Loucy (cell line): Measurements from ENCODE around the gene DEFB121.

Experiments
- H2AFZ ChIP-seq: fragments of 200-600 bp; sonication (generic); 2 replicates; pipeline ENCODE4 v1.6.0; 2016; ENCODE audit warnings: antibody characterized with exemption, mild to moderate bottlenecking, low read length, moderate library complexity
- H3F3A ChIP-seq: fragments of 200-600 bp; 2 replicates; pipeline ENCODE4 v1.6.0; 2016; ENCODE audit warnings: antibody characterized with exemption, low read depth, mild to moderate bottlenecking
- H3K27me3 ChIP-seq: fragments of 200-600 bp; sonication (generic); 2 replicates; pipeline ENCODE4 v1.6.1; 2014; ENCODE audit warnings: low read length, mild to moderate bottlenecking; ENCODE audit not compliant: insufficient read depth, poor library complexity, severe bottlenecking
- H3K36me3 ChIP-seq: fragments of 200-600 bp; sonication (generic); 2 replicates; pipeline ENCODE4 v1.6.1; 2016; ENCODE audit warnings: low read length; ENCODE audit not compliant: insufficient read depth
- H3K4me1 ChIP-seq: fragments of 200-600 bp; sonication (generic); 2 replicates; pipeline ENCODE4 v1.5.1; 2014; ENCODE audit warnings: low read length, mild to moderate bottlenecking; ENCODE audit not compliant: insufficient read depth, poor library complexity, severe bottlenecking
- H3K4me2 ChIP-seq: fragments of 200-600 bp; sonication (generic); 2 replicates; pipeline ENCODE4 v1.6.0; 2014; ENCODE audit warnings: antibody characterized with exemption, low read length, low read depth, mild to moderate bottlenecking; ENCODE audit not compliant: poor library complexity, severe bottlenecking
- H3K4me3 ChIP-seq: fragments of 200-600 bp; sonication (generic); 2 replicates; pipeline ENCODE4 v1.5.1; 2014; ENCODE audit warnings: low read length, mild to moderate bottlenecking, mixed read lengths; ENCODE audit not compliant: poor library complexity, severe bottlenecking
- H3K79me2 ChIP-seq: fragments of 200-600 bp; sonication (generic); 2 replicates; pipeline ENCODE4 v1.6.1; 2014; ENCODE audit warnings: low read length; ENCODE audit not compliant: insufficient read depth
- H3K9ac ChIP-seq: fragments of 200-600 bp; sonication (generic); 2 replicates; pipeline ENCODE4 v1.6.0; 2014; ENCODE audit warnings: mild to moderate bottlenecking, low read depth, low read length, moderate library complexity; ENCODE audit not compliant: poor library complexity, severe bottlenecking
- H3K9me2 ChIP-seq: fragments of 200-600 bp; sonication (generic); replicated peaks from 2 replicates; pipeline ENCODE4 v1.6.1; 2016; ENCODE audit warnings: low read depth, low read length, mixed read lengths
- H3K9me3 ChIP-seq: fragments of 200-600 bp; sonication (generic); 2 replicates; pipeline ENCODE4 v1.6.1; 2014; ENCODE audit warnings: mild to moderate bottlenecking, antibody characterized with exemption, low read length, low read depth; ENCODE audit not compliant: insufficient read depth
- H4K20me1 ChIP-seq: fragments of 200-600 bp; sonication (generic); 2 replicates; pipeline ENCODE4 v1.6.0; 2014; ENCODE audit warnings: antibody characterized with exemption, low read length, mild to moderate bottlenecking; ENCODE audit not compliant: insufficient read depth, poor library complexity, severe bottlenecking
- EZH2phosphoT487 ChIP-seq: fragments of 200-600 bp; IDR thresholded peaks from 2 replicates; pipeline ENCODE4 v1.6.1; 2018; ENCODE audit warnings: antibody characterized with exemption, mild to moderate bottlenecking, moderate library complexity, borderline replicate concordance
- TF ChIP-seq, protein P1 (sequence below): fragments of 200-600 bp; sonication (generic); conservative IDR thresholded peaks from 2 replicates; pipeline ENCODE4 v1.5.1; 2014; ENCODE audit warnings: mild to moderate bottlenecking, antibody characterized with exemption, low read length

DEFB121 gene

DNA sequence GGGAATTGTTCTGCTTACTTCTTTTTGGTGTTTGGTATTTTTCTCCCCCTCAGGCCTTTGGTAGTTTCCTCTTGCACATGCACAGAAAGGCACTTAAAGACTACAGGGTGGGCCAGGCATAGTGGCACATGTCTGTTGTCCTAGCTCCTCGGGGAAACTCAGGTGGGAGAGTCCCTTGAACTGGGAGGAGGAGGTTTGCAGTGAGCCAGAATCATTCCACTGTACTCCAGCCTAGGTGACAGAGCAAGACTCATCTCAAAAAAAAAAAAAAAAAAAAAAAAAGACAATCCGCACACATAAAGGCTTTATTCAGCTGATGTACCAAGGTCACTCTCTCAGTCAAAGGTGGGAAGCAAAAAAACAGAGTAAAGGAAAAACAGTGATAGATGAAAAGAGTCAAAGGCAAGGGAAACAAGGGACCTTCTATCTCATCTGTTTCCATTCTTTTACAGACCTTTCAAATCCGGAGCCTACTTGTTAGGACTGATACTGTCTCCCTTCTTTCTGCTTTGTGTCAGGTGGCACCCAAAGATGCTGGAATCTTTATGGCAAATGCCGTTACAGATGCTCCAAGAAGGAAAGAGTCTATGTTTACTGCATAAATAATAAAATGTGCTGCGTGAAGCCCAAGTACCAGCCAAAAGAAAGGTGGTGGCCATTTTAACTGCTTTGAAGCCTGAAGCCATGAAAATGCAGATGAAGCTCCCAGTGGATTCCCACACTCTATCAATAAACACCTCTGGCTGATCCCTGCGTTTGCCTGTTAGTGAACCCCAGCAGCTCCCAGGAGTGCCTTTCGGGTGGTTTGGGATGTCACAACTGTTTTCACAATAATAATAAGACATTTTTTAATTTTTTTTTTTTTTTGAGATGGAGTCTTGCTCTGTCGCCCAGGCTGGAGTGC lies 43.7 kb upstream of the DEFB121 start:
- Histone ChIP-seq H3K9me2 (no peaks in the 10 kb centered on the region), H3K27me3 (no peaks in the 10 kb centered on the region), H3K4me2 (no peak overlapping the region), H3F3A (no peaks in the 10 kb centered on the region), H3K79me2 (no peaks in the 10 kb centered on the region), H3K36me3 (no peaks in the 10 kb centered on the region), H3K4me3 (no peak overlapping the region), H3K4me1 (no peaks in the 10 kb centered on the region), H4K20me1 (no peaks in the 10 kb centered on the region), H3K9me3 (no peaks in the 10 kb centered on the region), H3K9ac (no peak overlapping the region), H2AFZ (no peak overlapping the region)
- TF ChIP-seq, protein P1, sequence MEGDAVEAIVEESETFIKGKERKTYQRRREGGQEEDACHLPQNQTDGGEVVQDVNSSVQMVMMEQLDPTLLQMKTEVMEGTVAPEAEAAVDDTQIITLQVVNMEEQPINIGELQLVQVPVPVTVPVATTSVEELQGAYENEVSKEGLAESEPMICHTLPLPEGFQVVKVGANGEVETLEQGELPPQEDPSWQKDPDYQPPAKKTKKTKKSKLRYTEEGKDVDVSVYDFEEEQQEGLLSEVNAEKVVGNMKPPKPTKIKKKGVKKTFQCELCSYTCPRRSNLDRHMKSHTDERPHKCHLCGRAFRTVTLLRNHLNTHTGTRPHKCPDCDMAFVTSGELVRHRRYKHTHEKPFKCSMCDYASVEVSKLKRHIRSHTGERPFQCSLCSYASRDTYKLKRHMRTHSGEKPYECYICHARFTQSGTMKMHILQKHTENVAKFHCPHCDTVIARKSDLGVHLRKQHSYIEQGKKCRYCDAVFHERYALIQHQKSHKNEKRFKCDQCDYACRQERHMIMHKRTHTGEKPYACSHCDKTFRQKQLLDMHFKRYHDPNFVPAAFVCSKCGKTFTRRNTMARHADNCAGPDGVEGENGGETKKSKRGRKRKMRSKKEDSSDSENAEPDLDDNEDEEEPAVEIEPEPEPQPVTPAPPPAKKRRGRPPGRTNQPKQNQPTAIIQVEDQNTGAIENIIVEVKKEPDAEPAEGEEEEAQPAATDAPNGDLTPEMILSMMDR, result no peak
- TF ChIP-seq EZH2phosphoT487, result no peak

DNA sequence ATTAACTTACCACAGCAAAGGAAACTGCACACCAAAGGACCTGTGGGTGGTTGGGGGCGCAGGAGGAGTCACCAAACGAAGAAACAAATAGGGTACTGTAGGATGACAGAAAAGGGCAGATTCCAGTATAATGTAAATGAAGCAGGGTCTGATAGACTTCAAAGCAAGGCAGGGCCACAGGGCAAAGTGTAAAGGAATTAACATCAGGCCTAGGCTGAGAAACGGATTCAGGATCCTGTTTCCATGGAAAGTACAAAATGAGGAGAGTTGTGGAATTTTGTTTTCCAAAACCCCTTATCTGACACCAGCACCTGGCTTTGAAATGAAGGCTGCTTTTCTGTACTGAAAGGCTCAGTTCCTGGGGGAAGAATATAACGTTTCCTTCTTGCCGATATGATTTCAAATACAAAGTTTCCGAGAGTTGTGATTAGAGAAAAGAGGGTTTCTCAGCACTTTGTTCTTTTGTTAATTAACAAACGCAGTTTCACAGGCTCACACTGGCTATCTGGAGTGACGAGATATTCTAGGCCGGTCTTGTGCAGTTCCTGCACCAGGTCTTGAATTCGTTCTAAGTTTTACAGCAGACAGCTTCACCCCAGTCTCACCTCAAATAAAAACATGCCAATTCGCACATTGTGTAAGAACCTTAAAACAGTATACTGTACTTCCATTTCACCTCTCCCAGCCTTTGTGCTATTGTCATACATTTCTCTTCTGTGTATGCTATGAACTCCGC lies 40.2 kb upstream of the DEFB121 start:
- TF ChIP-seq EZH2phosphoT487, result no peak
- TF ChIP-seq, protein P1, result no peak
- no peaks in the 10 kb centered on the region for H3F3A ChIP-seq
- no peaks in the 10 kb centered on the region for H3K4me1 ChIP-seq
- no peaks in the 10 kb centered on the region for H3K9me3 ChIP-seq
- no peaks in the 10 kb centered on the region for H3K27me3 ChIP-seq
- H4K20me1 ChIP-seq, result no peaks in the 10 kb centered on the region
- H3K4me2 ChIP-seq, result no peak overlapping the region
- no peak overlapping the region for H3K4me3 ChIP-seq
- no peaks in the 10 kb centered on the region for H3K79me2 ChIP-seq
- no peak overlapping the region for H3K9ac ChIP-seq
- H3K36me3 ChIP-seq, result no peaks in the 10 kb centered on the region
- no peaks in the 10 kb centered on the region for H3K9me2 ChIP-seq
- no peak overlapping the region for H2AFZ ChIP-seq

DNA sequence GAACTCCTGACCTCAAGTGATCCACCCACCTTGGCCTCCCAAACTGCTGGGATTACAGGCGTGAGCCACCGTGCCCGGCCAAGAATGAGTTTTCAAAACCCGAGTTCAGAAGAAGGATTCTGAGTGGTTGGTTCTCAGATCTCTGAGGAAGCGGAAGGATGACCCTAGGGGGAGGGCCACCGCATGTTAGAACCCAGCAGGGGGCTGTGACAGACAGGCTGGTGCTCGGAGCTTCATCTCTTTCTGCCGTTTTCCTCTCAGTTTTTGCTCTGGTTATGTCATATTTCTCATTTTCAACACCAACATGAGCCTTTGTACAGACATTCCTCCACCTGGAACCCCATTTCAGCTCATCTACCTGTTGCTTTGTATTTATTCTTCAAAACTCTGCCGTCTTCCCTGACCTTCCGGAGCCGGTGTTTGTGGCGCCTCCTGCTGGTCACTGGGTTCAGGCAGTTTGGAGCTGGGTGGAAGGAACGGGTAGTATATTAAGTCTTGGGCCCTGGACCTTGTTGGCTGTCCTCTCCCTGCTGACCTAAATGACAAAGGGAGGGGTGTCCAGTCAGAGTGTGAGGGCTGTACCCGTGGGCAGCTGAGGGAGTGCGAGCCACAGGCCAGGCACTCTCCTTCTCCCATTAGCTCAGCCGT lies 34.1 kb upstream of the DEFB121 start, which contains the start of gene DEFB123:
Gene DEFB123, plus strand, starts transcription at position 621 of the 648 bp plus-strand sequence. CDS start 67 bp downstream, outside the sequence.
- H3K4me1 ChIP-seq, result no peaks in the 10 kb centered on the region
- H3K36me3 ChIP-seq, result no peaks in the 10 kb centered on the region
- H3F3A ChIP-seq, result no peaks in the 10 kb centered on the region
- H3K4me2 ChIP-seq, result no peak within 1 kb of the TSS
- H3K9ac ChIP-seq, result no peak within 1 kb of the TSS
- H3K4me3 ChIP-seq, result no peak within 1 kb of the TSS
- H4K20me1 ChIP-seq, result no peaks in the 10 kb centered on the region
- no peaks in the 10 kb centered on the region for H3K27me3 ChIP-seq
- TF ChIP-seq, protein P1, result peak; percentile 45
- TF ChIP-seq EZH2phosphoT487, result no peak
- no peaks in the 10 kb centered on the region for H3K9me3 ChIP-seq
- H3K79me2 ChIP-seq, result no peaks in the 10 kb centered on the region
- H2AFZ ChIP-seq, result no peak within 1 kb of the TSS
- H3K9me2 ChIP-seq, result no peaks in the 10 kb centered on the region
